HG03571 (cell line): ENCODE measurements around the gene TMEM59L.

Source experiments
- ATAC-seq: cut with Tn5 transposase; IDR thresholded peaks from one replicate; pipeline ENCODE4 v1.9.1; 2021; ENCODE audit not compliant: unreplicated experiment

TMEM59L gene

DNA sequence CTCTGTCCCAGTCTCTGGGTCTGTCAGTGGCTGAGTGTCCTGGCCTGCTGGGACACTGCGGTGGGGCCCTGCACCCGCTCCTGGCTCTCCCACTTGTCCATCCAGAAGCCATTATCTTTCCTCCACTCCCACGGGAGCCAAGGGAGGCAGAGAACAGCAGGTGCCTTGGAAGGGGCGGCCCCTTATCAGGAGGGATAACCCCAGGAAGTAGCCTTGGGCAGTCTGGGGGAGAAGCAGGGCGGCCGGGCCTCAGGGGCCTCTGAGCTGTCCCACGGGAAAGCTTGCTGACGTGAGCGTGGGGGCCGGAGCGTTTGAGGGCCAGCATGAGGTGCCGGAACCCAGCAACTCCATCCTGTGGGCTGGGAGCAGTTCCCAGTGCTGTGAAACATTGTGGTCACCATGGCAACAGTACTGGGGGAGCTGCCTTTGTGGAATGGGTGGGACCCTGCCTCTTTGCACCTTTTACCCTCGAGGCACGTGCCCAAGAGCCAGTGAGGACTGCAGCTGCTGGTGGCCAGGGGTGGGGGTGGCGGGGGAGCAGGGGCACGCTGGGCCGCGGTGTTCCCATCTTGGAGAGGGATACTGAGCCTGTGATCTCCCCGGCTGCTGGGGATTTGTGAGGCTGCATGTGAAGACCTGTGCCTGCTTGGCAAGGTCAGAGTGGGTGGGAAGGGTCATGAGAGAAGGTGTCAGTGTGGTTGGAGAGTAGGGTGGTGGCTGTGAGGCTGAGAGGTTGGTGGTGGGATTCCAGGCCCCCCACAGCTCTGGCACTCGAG lies 45.1 kb downstream of the TMEM59L start:
- ATAC-seq, result no peak

- no peak for ATAC-seq
Measured at GRCh38 chr19:18658366-18658855, 45.7 kb downstream of the TMEM59L start.

GRCh38 chr19:18659281-18660050 lies 46.8 kb downstream of the TMEM59L start:
- no peak for ATAC-seq

DNA sequence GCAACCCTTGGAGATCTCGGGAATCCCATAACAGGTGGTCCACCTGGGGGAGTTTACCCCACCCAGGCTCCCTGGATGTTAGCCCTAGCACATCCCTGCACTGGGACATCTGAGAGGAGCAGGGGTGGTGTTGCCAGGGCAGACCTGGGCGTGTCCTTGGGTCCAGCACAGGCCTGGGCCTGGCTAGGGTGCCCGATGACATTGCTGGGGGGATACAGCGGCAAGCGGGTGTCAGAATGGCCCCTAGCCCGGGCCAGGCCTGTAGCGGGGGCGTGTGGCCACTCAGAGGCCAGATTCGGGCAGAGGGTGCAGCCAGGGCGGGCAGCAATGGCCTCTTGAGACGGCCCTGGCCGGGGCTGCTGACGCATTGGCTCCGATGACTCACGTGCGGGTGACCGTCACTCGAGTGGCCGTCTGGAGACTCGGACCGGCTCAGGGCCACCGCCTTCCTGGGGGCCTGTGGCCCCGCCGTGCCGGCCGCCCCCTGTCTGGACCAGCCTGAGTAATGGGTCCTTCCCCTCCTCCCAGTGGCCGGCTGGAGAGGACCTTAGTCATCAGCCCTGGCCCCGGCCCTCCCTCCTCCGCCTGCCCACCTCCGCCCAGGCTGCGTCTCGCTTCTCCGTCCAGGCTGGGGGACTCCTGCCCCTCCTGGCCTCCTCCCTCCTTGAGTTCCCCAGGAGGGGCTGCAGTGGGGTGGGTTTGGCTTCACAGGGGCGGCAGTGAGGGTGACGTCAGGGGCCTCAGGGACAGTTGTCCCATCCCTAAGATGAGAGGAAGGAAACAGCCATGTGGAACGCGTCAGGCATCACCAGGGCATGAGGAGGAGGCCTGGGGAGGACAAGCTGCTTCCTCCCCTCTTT lies 47.6 kb downstream of the TMEM59L start:
- no peak for ATAC-seq

DNA sequence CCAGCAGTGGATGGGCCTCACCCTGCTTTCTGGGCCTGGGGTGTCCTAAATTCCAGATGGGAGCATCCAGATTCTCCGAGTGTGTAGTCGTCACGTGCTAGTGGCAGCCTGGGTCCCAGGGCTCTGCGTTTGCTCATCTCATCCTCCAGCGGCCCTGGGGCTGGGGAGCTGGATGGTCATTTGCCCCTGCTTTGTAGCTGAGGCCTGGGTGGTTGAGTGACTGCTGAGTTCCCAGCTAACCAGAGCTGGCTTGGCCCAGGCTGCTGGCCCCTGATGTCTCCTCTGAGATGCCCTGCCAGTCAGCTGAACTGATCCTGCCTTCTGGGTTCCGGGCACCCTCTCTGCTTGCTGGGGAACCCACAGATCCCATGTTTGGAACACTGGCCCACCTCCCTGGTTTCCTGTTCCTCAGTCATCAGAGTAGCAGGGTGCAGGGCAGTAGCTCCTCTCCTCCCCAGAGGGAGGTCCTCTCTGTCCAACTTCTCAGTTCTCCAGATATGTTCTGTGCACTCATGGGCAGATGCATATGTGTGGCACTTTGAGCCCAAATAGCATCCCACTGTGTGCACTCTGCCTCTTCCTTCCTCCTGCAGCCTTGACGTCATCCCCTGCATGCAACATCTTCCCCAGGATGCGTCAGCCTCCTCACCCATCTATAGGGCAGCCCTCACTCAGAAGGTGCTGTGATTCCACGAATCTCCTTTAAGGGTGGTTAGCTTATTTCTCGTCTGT lies 48.4 kb downstream of the TMEM59L start:
- ATAC-seq, result no peak

DNA sequence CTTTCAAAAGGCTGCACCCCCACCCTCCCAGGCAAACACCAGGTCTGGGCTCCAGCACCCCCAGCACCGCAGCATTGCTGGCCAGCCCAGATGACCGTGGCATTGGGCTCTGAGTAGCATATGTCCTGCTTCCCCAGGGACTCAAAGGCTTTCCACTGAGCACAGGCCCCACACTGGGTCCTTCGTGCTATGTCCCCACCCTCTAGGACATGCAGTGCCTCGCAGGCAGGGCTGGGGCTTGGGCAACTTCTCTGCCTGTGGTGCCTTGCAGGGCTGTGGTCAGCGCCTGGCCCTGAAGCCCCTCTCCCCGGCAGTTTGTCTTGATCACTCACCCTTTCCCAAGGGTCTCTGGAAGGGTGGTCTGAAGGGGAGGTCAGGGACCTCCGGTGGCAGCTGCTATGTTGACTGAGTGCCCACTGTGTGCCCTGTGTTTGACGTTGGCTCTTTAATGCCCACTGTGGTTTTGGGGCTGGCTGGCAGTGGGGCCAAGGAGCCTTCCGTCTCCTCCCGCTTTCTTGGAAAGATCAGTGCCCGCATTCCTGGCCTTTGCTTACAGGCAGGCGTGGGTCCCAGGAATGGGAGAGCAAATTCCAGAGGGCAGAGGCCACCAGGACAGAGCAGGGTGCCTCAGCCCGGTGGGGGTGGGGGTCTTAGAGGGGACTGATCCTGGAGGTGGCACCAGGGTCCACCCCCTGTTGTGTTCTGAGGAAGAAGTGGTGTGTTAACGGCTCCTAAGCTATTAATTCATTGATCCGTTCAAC lies 50.5 kb downstream of the TMEM59L start:
- no peak for ATAC-seq

DNA sequence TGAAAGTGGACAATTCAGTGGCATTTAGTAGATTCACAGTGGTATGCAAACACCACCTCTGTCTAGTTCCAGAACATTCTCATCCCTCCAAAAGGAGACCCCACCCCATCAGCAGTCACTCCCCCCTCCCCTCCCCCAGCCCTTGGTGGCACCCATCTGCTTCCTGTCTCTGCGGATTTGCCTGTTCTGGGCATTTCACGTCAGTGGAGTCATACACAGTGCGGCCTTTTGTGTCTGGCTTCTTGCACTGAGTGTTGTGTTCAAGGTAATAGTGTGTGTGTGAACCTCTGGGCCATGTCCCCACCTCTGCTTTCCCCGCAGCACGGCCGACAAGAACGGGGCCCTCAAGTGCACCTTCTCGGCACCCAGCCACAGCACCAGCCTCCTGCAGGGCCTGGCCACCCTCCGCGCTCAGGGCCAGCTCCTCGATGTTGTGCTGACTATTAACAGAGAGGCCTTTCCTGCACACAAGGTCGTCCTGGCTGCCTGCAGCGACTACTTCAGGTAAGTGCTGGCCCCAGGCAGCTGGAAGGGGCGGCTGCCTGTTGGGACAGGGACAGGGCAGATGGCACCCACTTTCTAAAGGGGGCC lies 51.4 kb downstream of the TMEM59L start:
- ATAC-seq, result no peak

- ATAC-seq, result no peak
Measured at GRCh38 chr19:18665771-18666202, 53.1 kb downstream of the TMEM59L start.

DNA sequence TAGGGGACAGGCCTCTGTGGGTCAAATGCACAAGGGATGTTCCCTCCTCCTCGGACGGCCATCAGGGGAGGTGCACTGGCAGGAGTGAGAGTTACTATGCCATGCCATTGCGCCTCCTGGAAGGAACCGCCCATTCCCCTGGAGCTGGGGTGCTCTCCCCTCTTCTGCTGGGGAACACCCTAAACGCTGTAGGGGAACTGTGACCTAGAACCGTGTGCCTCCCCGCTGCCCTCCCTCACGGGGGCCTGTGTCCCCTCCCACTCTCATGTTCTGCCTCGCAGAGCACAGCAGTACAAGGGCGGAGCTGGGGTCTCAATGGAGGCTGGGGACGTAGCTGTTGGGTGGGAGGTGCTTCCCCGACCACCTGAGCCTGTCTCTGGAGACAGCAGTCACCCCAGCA lies 53.6 kb downstream of the TMEM59L start:
- no peak for ATAC-seq

GRCh38 chr19:18666784-18667183 lies 54.1 kb downstream of the TMEM59L start:
- no peak for ATAC-seq

- no peak for ATAC-seq
Measured at GRCh38 chr19:18667531-18668251, 55.0 kb downstream of the TMEM59L start.

GRCh38 chr19:18668252-18668631 lies 55.6 kb downstream of the TMEM59L start:
- ATAC-seq, result no peak

GRCh38 chr19:18668744-18669523 lies 56.3 kb downstream of the TMEM59L start:
- ATAC-seq, result no peak

DNA sequence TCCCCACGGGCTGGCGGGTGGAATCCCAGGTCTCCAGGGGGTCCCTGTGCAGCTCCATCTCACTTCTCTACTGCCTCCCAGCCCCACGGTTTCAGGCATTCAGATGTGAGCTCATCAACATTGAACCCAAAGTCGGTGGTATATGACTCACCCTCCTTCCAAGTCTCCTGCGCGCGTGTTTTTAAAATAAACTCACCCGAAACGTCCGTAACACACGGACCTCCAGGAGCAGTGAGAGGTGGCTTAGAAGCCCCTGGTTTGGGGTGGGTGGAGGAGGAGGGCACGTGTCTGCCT lies 56.8 kb downstream of the TMEM59L start:
- ATAC-seq, result no peak

- ATAC-seq, result no peak
Measured at GRCh38 chr19:18669883-18670282, 57.2 kb downstream of the TMEM59L start.

DNA sequence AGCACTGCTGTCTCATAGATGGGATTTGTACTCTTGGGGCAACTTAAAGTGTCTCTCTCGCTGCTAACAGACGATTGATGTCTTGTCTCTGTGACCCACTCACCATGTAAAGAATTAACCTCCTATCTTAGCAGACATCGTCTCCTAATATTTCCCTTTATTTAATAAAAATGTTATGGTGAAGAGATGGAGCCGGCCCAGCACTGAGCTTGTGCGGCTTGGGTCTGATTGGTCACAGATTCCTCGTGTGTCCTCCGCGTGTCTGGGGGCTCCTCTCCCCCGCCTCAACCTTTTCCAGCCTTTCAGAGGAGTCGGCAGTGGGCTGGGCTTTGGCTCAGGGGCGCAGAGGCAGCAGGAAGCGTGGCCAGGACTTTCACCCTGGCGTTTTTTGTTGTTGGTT lies 57.6 kb downstream of the TMEM59L start:
- ATAC-seq, result no peak
